GM21423 (cell line): ENCODE data around the gene PIP5K1A.
A peak's percentile ranks its signal among the peaks of the same experiment; 100 is the strongest.
"Not testable (repeated sequence)": the region's sequence is repeated elsewhere in the genome, so short reads cannot be mapped to it uniquely, and the experiment has no call there.

Source experiments
- ATAC-seq: cut with Tn5 transposase; IDR thresholded peaks from one replicate; pipeline ENCODE4 v1.9.1; 2021; ENCODE audit warnings: mild to moderate bottlenecking, moderate library complexity; ENCODE audit not compliant: unreplicated experiment

Gene PIP5K1A

GRCh38 chr1:151254217-151255213 is 56.2 kb downstream of the PIP5K1A start, which contains the start of gene PSMD4:
Gene PSMD4 (plus strand): TSS chr1:151254734. CDS start chr1:151254783, 49 bp downstream.
- ATAC-seq = peak; percentile 91

- no peak for ATAC-seq
These were observed 57.0 kb downstream of the PIP5K1A start for GRCh38 chr1:151255381-151255780.

- ATAC-seq = no peak
These were observed 61.0 kb downstream of the PIP5K1A start for GRCh38 chr1:151259351-151259750.

GRCh38 chr1:151265446-151266236 is 67.3 kb downstream of the PIP5K1A start:
- no peak for ATAC-seq

- ATAC-seq = no peak
These were observed 68.0 kb downstream of the PIP5K1A start for GRCh38 chr1:151266315-151266714.

GRCh38 chr1:151266821-151267220 is 68.5 kb downstream of the PIP5K1A start:
- no peak for ATAC-seq

- ATAC-seq = no peak
These were observed 69.4 kb downstream of the PIP5K1A start for GRCh38 chr1:151267760-151268159.

- ATAC-seq = no peak
These were observed 75.6 kb downstream of the PIP5K1A start for GRCh38 chr1:151273924-151274466.

- not testable (repeated sequence) for ATAC-seq
These were observed 77.0 kb downstream of the PIP5K1A start for GRCh38 chr1:151275341-151275740.

GRCh38 chr1:151277249-151277648 is 78.9 kb downstream of the PIP5K1A start:
- no peak for ATAC-seq

GRCh38 chr1:151281225-151281968 is 83.0 kb downstream of the PIP5K1A start:
- peak; percentile 34 for ATAC-seq

GRCh38 chr1:151281969-151282882 is 83.9 kb downstream of the PIP5K1A start, which contains the start of gene ZNF687:
Gene ZNF687 (plus strand): TSS chr1:151282299. CDS start chr1:151286292, 3,993 bp downstream.
- peak; percentile 81 for ATAC-seq

- no peak for ATAC-seq
These were observed 84.8 kb downstream of the PIP5K1A start for GRCh38 chr1:151282883-151283725.

- ATAC-seq = no peak
These were observed 85.7 kb downstream of the PIP5K1A start for GRCh38 chr1:151284013-151284577.

GRCh38 chr1:151286619-151287340 is 88.4 kb downstream of the PIP5K1A start:
- ATAC-seq = no peak

GRCh38 chr1:151287341-151287699 is 89.0 kb downstream of the PIP5K1A start:
- ATAC-seq = no peak

GRCh38 chr1:151287767-151288500 is 89.6 kb downstream of the PIP5K1A start:
- ATAC-seq = no peak
